A673 (cell line): Measurements from ENCODE around the gene CDKAL1. TPM values are rescaled to one million over a fixed set of nuclear protein-coding genes. Genes with fewer than 3 reads are reported as not detected.

Source experiments
- BruUV-seq: library from RNA; stranded (reverse); fragments of 400-500 nt; replicated peaks from 2 replicates; lab custom pipeline; 2021; lab: Mats Ljungman, UMichigan
- CTCF ChIA-PET: fragments of 300-600 bp; sonication (Branson Sonifier 250); formaldehyde crosslinking; loops from one replicate; lab custom pipeline; 2022; ENCODE audit warnings: antibody characterized with exemption; lab: Charles Lee
- POLR2A ChIA-PET: fragments of 300-600 bp; sonication (Branson Sonifier 250); formaldehyde crosslinking; loops from one replicate; lab custom pipeline; 2022; ENCODE audit warnings: antibody characterized with exemption; ENCODE audit not compliant: low non-redundant PET; lab: Charles Lee
- DNase-seq: peaks from one replicate; pipeline ENCODE4 v3.0.0-alpha.2; 2015; ENCODE audit warnings: low spot score
- H3K27ac ChIP-seq: fragments of 200-600 bp; sonication (generic); 2 replicates; pipeline ENCODE4 v1.5.1; 2016; ENCODE audit warnings: mixed run types, low read depth, mild to moderate bottlenecking, mixed read lengths, antibody characterized with exemption, low read length; ENCODE audit not compliant: poor library complexity, severe bottlenecking
- H3K27me3 ChIP-seq: fragments of 200-600 bp; sonication (generic); replicated peaks from 2 replicates; pipeline ENCODE4 v1.6.1; 2017; ENCODE audit warnings: mixed run types, low read depth, mild to moderate bottlenecking, mixed read lengths, antibody characterized with exemption, low read length; ENCODE audit not compliant: insufficient read depth, poor library complexity
- H3K36me3 ChIP-seq: fragments of 200-600 bp; sonication (generic); 2 replicates; pipeline ENCODE4 v1.6.1; 2016; ENCODE audit warnings: mixed run types, mild to moderate bottlenecking, mixed read lengths, antibody characterized with exemption, low read length; ENCODE audit not compliant: insufficient read depth, poor library complexity, severe bottlenecking
- H3K4me1 ChIP-seq: fragments of 200-600 bp; sonication (generic); 2 replicates; pipeline ENCODE4 v1.6.1; 2017; ENCODE audit warnings: mixed run types, mild to moderate bottlenecking, mixed read lengths, antibody characterized with exemption, low read length; ENCODE audit not compliant: insufficient read depth, poor library complexity, severe bottlenecking
- H3K4me3 ChIP-seq: fragments of 200-600 bp; sonication (generic); 2 replicates; pipeline ENCODE4 v1.5.1; 2016; ENCODE audit warnings: low read depth, mixed run types, mild to moderate bottlenecking, mixed read lengths, low read length; ENCODE audit not compliant: poor library complexity, severe bottlenecking
- H3K9me3 ChIP-seq: fragments of 200-600 bp; sonication (generic); 2 replicates; pipeline ENCODE4 v1.6.1; 2016; ENCODE audit warnings: mixed run types, low read depth, mild to moderate bottlenecking, mixed read lengths, antibody characterized with exemption, low read length; ENCODE audit not compliant: poor library complexity, severe bottlenecking
- EZH2 ChIP-seq: fragments of 200-600 bp; sonication (generic); IDR thresholded peaks from 2 replicates; pipeline ENCODE4 v1.6.1; 2017; ENCODE audit warnings: borderline replicate concordance, low read depth, mild to moderate bottlenecking, mixed read lengths, antibody characterized with exemption, low read length; ENCODE audit not compliant: poor library complexity, severe bottlenecking
- intact Hi-C: fragments of 100-400 bp; cut with micrococcal nuclease; formaldehyde crosslinking; loops from one replicate; pipeline ENCODE4 v1.10.0; 2022; ENCODE audit not compliant: unreplicated experiment
- total RNA-seq: library from RNA; stranded (reverse); gene quantifications from 2 replicates; pipeline ENCODE4 v1.2.3, GENCODE V29; 2021
- TF ChIP-seq, protein P1 (sequence below): fragments of 300-800, 200-600 bp; sonication (generic); conservative IDR thresholded peaks from 2 replicates; pipeline ENCODE4 v1.5.1; 2017; ENCODE audit warnings: low read depth, mild to moderate bottlenecking, antibody characterized with exemption, low read length, moderate library complexity, mixed read lengths

The CDKAL1 gene
- total RNA-seq, 1 experiment from 2014 or later: 35.5 TPM

DNA sequence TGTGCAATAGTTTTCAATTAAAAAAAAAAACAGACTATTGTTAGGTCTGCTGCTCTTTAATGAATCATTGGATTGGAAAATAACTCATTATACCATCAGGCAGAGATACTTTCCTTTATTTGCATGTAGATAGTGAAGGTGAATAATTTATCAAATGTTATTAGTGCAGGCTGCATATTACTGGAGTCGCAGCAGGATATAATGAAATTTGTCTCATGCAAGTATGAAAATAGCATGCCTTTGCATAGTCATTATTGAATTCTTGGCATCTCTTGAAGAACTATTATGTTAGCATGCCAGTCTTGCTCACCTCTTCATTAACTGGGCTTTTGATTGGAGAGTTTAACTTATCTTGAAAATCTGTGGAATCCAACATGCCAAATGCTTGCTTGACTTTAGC is 241.7 kb downstream of the CDKAL1 start:
- Histone ChIP-seq H3K4me3 (no peak overlapping the region), H3K27ac (no peak overlapping the region), H3K27me3 (no peaks in the 10 kb centered on the region), H3K36me3 (no peaks in the 10 kb centered on the region), H3K4me1 (peaks cover 41% of the 10 kb centered on the region), H3K9me3 (no peaks in the 10 kb centered on the region)
- DNase-seq: no peak
- BruUV-seq: no TSS peak
- CTCF ChIA-PET: no interaction called here
- POLR2A ChIA-PET: no interaction called here
- intact Hi-C loops: no loop called here
- TF ChIP-seq EZH2: no peak
- TF ChIP-seq, protein P1, sequence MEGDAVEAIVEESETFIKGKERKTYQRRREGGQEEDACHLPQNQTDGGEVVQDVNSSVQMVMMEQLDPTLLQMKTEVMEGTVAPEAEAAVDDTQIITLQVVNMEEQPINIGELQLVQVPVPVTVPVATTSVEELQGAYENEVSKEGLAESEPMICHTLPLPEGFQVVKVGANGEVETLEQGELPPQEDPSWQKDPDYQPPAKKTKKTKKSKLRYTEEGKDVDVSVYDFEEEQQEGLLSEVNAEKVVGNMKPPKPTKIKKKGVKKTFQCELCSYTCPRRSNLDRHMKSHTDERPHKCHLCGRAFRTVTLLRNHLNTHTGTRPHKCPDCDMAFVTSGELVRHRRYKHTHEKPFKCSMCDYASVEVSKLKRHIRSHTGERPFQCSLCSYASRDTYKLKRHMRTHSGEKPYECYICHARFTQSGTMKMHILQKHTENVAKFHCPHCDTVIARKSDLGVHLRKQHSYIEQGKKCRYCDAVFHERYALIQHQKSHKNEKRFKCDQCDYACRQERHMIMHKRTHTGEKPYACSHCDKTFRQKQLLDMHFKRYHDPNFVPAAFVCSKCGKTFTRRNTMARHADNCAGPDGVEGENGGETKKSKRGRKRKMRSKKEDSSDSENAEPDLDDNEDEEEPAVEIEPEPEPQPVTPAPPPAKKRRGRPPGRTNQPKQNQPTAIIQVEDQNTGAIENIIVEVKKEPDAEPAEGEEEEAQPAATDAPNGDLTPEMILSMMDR: no peak

DNA sequence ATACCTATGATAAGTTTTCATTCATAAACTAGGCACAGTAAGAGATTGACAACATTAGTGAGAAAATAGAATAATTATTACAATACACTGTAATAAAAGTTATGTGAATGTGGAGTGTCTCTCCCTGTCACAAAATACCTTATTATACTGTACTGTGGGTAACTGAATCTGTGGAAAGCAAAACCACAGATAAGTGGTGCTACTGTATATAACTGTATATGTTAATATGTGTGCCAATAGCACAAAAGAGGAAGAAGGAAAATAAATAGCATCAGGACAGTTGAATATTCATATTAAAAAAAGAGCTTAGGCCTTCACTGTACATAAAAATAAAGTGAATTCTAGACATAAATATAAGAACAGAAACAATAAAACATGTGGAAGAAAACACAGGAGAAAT is 243.5 kb downstream of the CDKAL1 start:
- Histone ChIP-seq H3K36me3 (no peaks in the 10 kb centered on the region), H3K9me3 (no peaks in the 10 kb centered on the region), H3K4me3 (no peak overlapping the region), H3K4me1 (peaks cover 23% of the 10 kb centered on the region), H3K27me3 (no peaks in the 10 kb centered on the region), H3K27ac (no peak overlapping the region)
- intact Hi-C loops: no loop called here
- CTCF ChIA-PET: no interaction called here
- no peak for TF ChIP-seq EZH2
- TF ChIP-seq, protein P1: no peak
- POLR2A ChIA-PET: no interaction called here
- no TSS peak for BruUV-seq
- no peak for DNase-seq

DNA sequence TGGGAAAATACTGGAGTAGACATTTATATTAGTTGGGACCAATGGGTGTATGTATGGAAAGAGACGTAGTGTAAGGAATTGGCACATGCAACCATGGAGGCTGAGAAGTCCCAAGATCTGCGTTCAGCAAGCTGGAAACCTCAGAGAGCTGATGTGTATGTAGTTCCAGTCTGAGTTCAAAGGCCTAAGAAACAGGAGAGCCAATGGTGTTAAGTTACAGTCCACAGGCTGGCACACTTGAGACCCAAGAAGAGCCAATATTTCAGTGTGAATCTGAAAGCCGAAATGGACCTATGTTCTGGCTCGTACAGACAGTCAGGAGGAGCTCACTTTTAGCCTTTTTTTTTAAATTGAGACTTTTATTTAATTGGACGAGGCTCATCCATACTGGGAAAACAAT is 244.2 kb downstream of the CDKAL1 start:
- Histone ChIP-seq H3K27ac (no peak overlapping the region), H3K27me3 (no peaks in the 10 kb centered on the region), H3K4me3 (no peak overlapping the region), H3K4me1 (peaks cover 23% of the 10 kb centered on the region), H3K36me3 (no peaks in the 10 kb centered on the region), H3K9me3 (no peaks in the 10 kb centered on the region)
- CTCF ChIA-PET: no interaction called here
- no peak for TF ChIP-seq EZH2
- TF ChIP-seq, protein P1: no peak
- DNase-seq: no peak
- BruUV-seq: no TSS peak
- POLR2A ChIA-PET: no interaction called here
- intact Hi-C loops: no loop called here
